Esophagus squamous epithelium (tissue), 4 donors: ENCODE results near the gene NPIPA5.

Experiments used
- CTCF ChIP-seq, 6 experiments: fragments of 450-650 bp in 4 of 6; fragments of 200-600 bp in 2 of 6; sonication (generic) in 2 of 6; IDR thresholded peaks; one replicate each; pipeline ENCODE4 v1.5.1; 2016 to 2019; ENCODE audit warnings: antibody characterized with exemption in 6 of 6, mild to moderate bottlenecking in 4 of 6, moderate library complexity in 4 of 6
- POLR2A ChIP-seq, 4 donors: fragments of 450-650 bp; IDR thresholded peaks; one replicate each; pipeline ENCODE4 v1.6.1; 2017; ENCODE audit warnings: antibody characterized with exemption in 4 of 4, mild to moderate bottlenecking in 4 of 4, moderate library complexity in 3 of 4

DNA sequence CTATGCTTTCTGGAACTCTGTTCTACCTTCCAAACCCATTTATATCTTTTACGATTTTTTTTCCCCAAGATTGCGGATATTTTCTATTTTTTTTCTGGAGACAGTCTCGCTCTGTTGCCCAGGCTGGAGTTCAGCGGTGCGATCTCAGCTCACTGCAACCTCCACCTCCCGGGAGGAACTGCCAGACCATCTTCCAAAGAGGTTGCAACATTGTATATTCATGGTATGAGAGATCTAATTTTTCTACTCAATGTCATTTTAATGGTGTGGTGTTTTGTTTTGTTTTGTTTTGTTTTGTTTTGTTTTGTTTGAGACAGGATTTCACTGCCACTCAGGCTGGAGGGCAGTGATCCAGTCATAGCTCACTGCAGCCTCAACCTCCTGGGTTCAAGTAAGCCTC, 47.8 kb upstream of the NPIPA5 start:
- TF ChIP-seq CTCF (IDR thresholded peaks at IDR 0.05): no peak
- TF ChIP-seq POLR2A (IDR thresholded peaks at IDR 0.05): no peak
